SW 1271 (cell line): Measurements from ENCODE around the gene TENT5A.

Experiments
- DNase-seq, 2 experiments: peaks; one replicate each; lab custom pipeline; 2025; lab: John Stamatoyannopoulos, UW

The TENT5A gene

DNA sequence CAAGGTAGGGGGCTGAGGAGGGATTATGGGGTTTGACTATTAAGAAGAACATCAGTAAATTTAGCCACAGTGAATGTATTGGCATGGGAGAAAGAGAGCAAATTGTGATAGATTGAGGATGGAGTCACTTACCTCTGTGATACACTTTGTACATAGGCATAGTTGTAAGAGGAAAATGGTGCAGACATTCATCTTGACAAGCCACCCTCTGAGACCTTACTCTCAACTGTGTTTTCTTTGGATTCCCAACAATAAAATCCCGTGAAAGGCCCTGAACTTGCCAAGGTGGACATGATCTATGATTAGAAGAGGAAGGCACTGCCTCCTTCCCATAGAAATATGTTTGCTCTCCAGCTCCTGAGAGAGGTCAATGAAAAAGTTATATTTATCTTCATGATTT, 18.6 kb upstream of the TENT5A start:
- DNase-seq = no peak

DNA sequence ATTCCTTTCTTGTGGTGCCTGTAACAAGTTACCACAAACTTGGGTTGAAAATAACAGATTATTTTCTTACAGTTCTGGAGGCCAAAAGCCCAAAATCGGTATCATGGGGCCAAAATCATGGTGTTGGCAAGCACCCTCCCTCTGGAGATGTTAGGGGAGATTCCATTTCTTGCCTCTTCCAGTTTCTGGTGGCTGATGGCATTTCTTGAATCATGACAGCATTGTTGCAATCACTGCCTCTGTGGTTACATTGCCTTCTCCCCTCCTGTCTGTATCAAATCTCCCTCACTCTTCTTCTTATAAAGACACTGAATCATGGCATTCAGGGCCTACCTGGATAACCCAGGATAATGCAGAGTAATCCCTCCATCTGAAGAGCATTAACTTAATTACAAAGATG, 17.9 kb upstream of the TENT5A start:
- DNase-seq = no peak

DNA sequence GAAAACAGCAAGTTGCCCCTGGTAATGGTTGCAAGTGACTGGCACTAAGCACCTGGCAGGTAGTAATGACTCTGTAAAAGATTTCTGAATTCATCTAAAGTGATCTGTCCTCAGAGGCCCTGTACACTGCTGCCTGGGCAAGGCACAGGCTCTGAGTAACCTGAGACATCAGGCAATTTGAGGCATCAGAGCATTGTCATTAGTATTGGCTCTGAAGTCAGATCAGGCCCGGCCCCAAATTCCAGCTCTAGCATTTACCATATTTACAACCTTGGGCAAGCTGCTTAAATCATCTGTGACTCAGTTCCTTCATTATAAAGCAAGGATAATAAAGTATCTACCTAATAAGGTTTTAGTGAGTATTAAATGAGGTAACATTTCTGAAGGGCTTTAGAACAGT, 17.3 kb upstream of the TENT5A start:
- no peak for DNase-seq

DNA sequence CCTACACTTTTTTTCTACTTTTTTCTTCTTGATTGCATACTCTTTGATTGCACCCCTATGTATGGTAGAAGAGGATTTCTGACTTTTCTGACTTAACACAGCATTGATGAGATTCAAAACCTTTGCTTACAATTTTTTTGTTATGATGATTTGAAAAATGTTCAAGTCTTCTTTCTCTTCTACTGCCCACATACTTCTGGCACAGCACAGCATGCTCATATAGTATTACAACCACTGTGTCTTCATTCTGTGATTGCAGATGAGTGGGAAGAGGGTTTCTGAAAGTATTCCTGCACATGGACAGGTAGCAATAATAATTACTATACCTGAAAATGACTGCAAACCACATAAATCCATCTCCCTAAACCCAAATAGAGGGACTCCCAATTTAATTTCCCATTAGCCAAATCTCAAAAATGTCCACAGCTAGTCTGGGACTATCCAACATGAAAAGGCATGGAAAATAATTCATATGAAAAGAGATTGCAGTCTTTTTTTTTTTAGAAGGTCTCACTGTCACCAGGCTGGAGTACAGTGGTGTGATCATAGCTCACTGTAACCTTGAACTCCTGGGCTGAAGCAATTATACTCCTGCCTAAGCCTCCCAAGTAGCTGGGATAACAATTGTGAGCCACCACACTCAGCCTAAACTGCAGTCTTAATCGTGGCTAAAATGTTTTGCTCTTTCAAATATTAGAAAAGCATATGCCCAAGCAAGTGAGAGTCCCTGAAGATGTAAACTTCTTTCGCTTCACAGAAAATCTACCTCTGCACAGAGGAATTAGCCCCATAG, 15.9 kb upstream of the TENT5A start:
- DNase-seq = no peak

- DNase-seq = no peak
Observed at GRCh38 chr6:81767163-81767891, 14.8 kb upstream of the TENT5A start.

GRCh38 chr6:81766482-81767069, 14.1 kb upstream of the TENT5A start:
- DNase-seq = no peak

DNA sequence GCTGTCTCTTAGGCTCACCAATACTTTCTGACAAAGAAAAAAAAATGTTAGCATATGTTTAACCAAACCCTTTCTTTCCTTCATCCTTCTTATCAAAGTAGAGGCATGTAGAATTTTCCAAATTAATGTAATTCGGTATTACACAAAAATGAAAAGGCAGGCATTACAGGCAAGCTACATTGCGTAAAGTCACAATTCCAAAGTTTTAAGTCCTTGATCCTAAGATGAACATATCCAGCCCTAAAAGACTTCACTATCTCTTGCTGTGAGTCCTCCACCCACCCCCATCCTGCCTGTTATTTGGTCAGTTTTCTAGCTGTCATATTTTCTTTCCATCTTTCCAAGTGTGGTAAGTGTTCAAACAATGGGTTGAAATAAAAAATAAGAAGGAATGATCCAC, 12.1 kb upstream of the TENT5A start:
- DNase-seq = no peak

DNA sequence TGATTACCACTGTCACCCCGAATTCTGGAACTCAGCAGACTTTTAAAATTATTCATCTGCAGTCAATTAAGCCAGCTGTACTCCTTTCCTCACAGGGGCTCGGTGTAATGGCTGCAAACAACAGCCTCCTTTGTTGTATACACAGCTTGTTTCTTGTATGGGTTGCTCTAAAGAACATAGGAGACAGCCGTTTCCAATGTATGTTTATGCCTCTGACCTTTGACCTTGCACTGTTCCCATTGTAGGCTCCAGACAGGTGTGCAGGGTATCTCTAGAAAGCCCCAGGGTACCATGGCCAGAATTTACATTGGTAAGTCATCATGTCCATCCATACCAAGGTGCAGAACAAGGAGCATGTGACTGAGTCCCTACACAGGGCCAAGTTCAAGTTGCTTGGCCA, 11.5 kb upstream of the TENT5A start:
- DNase-seq = no peak

DNA sequence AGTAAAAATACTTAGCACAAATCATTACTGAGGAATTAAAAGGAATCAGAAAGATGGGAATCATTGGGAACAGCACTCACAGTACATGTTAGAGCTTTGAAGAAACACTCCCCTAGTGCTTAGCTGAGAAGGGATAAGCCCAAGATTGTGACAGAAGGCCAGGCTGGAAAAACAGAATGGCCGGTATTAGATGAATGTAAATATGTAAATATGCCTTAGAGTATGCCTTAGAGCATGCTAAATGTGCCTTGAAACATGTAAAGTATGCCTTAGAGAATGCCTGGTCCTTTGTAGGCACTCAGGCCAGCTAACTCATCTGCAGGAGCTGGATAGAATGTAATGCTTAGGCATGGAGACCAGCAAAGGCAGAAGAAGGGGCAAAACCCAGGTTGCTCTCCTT, 10.6 kb upstream of the TENT5A start:
- DNase-seq = no peak

DNA sequence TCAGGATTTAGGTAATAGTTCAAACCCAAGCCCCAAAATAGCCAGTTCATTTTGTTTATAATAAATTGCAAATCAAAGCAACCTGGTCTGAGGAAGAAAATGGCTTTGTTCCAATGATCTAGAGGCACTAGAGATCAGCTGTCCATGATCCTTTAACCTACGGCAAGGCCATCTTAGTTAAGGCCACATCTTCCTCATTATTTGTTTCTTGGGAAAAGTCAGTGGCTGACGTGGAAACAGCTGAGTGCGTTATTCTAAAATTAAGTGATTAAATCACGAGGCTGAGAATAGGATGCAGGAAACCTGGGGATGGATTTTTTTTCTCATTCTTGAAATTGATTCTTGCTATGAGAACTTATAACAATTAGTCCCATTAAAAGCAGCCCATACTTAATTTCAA, 10.1 kb upstream of the TENT5A start:
- DNase-seq = no peak

DNA sequence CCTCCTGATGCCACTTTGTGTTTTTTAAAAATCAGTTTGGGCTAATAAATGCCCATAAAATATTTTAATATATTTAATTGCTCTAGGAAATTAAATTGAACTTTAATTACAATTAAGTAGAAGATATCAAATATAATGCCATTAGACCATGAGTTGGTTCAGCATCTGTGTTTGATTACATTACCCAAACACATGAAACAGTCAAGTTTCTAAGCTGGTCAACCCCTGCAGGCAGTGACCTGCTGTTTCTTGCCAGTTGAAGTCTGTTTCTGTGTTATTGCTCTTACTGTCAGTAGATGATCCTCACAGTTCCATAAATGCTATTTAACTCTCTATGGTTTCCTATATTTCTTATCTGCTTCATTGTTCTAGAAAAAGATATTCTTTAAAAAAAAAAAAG, 9.7 kb upstream of the TENT5A start:
- no peak for DNase-seq

DNA sequence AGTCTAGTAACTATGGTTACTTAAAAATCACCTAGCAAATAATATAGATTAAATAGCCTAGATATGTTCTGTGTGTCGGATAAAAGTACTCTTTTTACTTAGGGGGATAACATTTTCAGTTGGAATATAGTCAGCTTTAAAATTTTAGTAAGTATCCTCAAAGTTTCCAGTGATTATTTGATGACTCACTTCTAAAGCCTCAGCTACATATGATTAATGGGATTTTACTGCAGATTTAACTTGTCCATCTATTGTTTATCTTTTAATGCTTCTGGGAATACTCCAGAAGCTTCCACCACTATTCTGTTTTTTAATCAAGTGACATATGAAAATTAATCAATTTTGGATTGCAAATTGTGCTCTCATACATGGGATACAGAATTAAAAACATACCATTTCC, 8.7 kb upstream of the TENT5A start:
- no peak for DNase-seq

DNA sequence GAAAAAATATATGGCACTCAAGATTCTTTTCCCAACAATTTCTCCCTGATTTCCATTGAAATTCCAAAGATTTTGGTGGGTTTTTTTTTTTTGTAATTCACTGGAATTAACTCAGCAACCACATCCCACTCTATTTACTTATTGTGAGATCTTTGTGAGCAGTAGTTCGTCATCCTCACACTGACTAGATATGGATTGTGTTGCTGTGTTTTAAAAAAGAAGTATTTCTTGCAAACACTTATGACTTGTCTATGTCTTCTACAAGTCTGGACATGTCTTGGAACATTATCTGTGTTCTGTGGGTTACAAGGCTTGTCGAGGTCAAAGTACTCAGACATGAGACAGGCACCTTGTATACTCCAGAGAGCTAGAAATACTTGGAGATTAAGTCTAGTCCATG, 7.3 kb upstream of the TENT5A start:
- DNase-seq = no peak

DNA sequence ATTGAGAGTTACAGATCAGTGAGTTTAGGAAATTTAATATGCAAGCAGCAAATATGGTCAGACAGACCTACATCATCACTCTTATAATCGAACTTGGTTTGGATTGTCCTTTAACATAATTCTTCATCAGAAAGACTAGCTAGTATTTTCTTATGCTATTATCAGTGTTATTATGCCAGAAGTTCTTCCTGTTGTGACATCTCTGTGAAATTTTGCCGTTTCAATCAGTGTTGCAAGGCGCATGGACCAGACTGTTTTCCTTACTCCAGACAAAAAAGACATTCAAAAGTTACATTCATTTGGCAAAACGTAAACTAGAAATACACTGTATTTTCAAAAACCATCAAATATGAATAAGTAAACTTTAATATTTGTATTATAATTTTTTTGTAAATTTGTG, 5.7 kb upstream of the TENT5A start:
- DNase-seq = no peak

GRCh38 chr6:81756690-81757089, 4.2 kb upstream of the TENT5A start:
- no peak for DNase-seq

- no peak for DNase-seq
Observed at GRCh38 chr6:81755551-81755950, 3.1 kb upstream of the TENT5A start.

DNA sequence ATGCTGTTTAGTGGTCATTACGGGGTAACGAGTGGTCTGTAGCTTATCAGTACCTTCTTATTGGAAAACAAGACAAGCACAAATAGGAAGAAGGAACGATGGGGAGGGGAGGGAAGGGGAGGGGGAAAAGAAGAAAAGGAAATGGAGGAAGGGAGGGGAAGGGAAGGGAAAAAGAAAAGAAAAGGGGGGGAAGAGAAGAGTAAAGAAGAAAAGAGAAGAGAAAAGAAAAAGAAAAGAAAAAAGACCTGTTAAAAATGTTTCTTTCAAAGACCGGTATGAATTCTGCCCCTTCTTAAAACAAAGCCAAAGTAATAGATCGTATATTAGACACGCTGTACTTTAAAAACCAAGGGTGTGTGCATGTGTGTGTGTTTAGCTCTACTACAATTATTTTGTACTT, 2.4 kb upstream of the TENT5A start:
- DNase-seq = no peak

DNA sequence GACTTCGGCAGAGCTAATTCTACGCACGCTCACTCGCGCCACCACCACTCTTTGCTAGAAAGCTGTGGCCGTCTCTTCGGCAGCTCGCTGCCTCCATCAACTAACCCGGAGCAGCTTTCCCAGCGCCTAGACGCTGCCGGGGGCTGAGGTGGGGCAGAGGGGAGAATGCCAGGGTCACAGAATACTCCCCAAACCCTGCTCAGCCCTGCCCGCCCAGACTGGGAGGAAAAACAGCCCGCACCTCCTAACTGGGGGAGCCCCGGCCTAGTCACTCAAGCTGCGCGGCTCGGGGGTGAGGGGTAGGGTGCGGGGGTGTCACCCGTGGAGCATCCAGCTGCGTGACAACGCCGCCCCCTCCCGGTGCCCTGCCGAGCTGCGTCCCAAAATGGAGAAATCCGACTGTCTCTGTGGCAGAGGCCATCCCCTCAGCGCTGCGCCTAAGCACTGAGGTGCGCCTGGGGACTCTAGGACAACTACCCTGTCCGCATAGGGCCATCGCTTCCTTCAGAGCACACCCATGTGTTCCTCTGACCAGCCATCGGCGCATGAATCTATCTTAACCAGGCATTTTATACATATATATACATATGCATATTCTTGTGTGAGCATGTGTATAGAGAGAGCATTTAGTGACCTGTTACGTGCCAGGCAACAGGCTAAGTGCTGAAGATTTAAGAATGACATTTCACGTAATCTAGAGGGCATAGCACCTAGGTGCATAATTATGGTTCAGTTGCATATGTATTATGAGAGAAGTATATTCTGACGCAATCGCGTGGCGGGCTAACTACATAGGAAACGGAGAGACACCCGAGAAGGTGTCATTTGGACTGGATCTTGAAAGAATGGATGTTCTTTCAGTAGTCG, 1.5 kb upstream of the TENT5A start:
- DNase-seq = peak in 1 of 2 experiments; percentile 48

GRCh38 chr6:81752921-81753710, 635 bp upstream of the TENT5A start:
- peak; percentile 61 to 80 for DNase-seq

GRCh38 chr6:81751388-81752083, 945 bp downstream of the TENT5A start:
- peak in 1 of 2 experiments; percentile 34 for DNase-seq
